ENCODE measurements around the gene ASB1. TPM values are rescaled to one million over a fixed set of nuclear protein-coding genes. Genes with fewer than 3 reads are reported as not detected.

ASB1 gene
- total RNA-seq, 1 experiment from 2014 or later = 28.9 TPM

- no peaks in the 10 kb centered on the region for H3K9me2 ChIP-seq (replicated peaks; ENCODE audit: low read length)
- DNase-seq (no peak), ATAC-seq (no peak)
- CTCF ChIA-PET = no interaction called here
- H3K36me3 ChIP-seq (ENCODE audit: low read depth, low read length) = no peaks in the 10 kb centered on the region
- intact Hi-C loops (cut with micrococcal nuclease) = no loop called here
- H4K20me1 ChIP-seq (ENCODE audit: low read length) = no peaks in the 10 kb centered on the region
- H3K9ac ChIP-seq (ENCODE audit: low read length) = no peak overlapping the region
- H3F3A ChIP-seq (ENCODE audit: low read length, unreplicated experiment) = no peaks in the 10 kb centered on the region
- H3K4me1 ChIP-seq (ENCODE audit: insufficient read depth, low read length) = no peaks in the 10 kb centered on the region
- BruUV-seq (replicated peaks) = no TSS peak
- no peak overlapping the region for H3K4me2 ChIP-seq (ENCODE audit: low read length)
- H3K9me3 ChIP-seq (ENCODE audit: low read length) = no peaks in the 10 kb centered on the region
- H3K27me3 ChIP-seq (ENCODE audit: low read length) = no peaks in the 10 kb centered on the region
- TF ChIP-seq CTCF (conservative IDR thresholded peaks at IDR 0.05; ENCODE audit: low read depth, low read length) (no peak), EZH2 (IDR thresholded peaks at IDR 0.05; ENCODE audit: low read length, unreplicated experiment) (no peak), EZH2phosphoT487 (IDR thresholded peaks at IDR 0.05; ENCODE audit: borderline replicate concordance, low read length) (no peak)
- no peak overlapping the region for H3K27ac ChIP-seq (ENCODE audit: low read length)
- H3K79me2 ChIP-seq (ENCODE audit: low read length) = no peaks in the 10 kb centered on the region
- H2AFZ ChIP-seq (ENCODE audit: low read length) = no peak overlapping the region
- POLR2A ChIA-PET (ENCODE audit: unreplicated experiment) = no interaction called here
- no peak overlapping the region for H3K4me3 ChIP-seq (ENCODE audit: low read length)
These were observed 20.3 kb upstream of the ASB1 start for GRCh38 chr2:238406221-238406997.

GRCh38 chr2:238406998-238407285, 19.8 kb upstream of the ASB1 start:
- Histone ChIP-seq H3K9me3 (ENCODE audit: low read length) (no peaks in the 10 kb centered on the region), H3K4me1 (ENCODE audit: insufficient read depth, low read length) (no peaks in the 10 kb centered on the region), H3K27me3 (ENCODE audit: low read length) (no peaks in the 10 kb centered on the region), H3K4me2 (ENCODE audit: low read length) (no peak overlapping the region), H3K9me2 (replicated peaks; ENCODE audit: low read length) (no peaks in the 10 kb centered on the region), H3K79me2 (ENCODE audit: low read length) (no peaks in the 10 kb centered on the region), H4K20me1 (ENCODE audit: low read length) (no peaks in the 10 kb centered on the region), H3K4me3 (ENCODE audit: low read length) (no peak overlapping the region), H3F3A (ENCODE audit: low read length, unreplicated experiment) (no peaks in the 10 kb centered on the region), H3K36me3 (ENCODE audit: low read depth, low read length) (no peaks in the 10 kb centered on the region), H2AFZ (ENCODE audit: low read length) (no peak overlapping the region), H3K9ac (ENCODE audit: low read length) (no peak overlapping the region), H3K27ac (ENCODE audit: low read length) (no peak overlapping the region)
- ATAC-seq (no peak), DNase-seq (no peak)
- no TSS peak for BruUV-seq (replicated peaks)
- intact Hi-C loops (cut with micrococcal nuclease) = no loop called here
- CTCF ChIA-PET = no interaction called here
- no peak for TF ChIP-seq EZH2 (IDR thresholded peaks at IDR 0.05; ENCODE audit: low read length, unreplicated experiment)
- TF ChIP-seq CTCF (conservative IDR thresholded peaks at IDR 0.05; ENCODE audit: low read depth, low read length) = no peak
- TF ChIP-seq EZH2phosphoT487 (IDR thresholded peaks at IDR 0.05; ENCODE audit: borderline replicate concordance, low read length) = no peak
- POLR2A ChIA-PET (ENCODE audit: unreplicated experiment) = no interaction called here

- no peak overlapping the region for H3K4me2 ChIP-seq (ENCODE audit: low read length)
- intact Hi-C loops (cut with micrococcal nuclease) = no loop called here
- no peaks in the 10 kb centered on the region for H3K9me3 ChIP-seq (ENCODE audit: low read length)
- DNase-seq (no peak), ATAC-seq (no peak)
- H3F3A ChIP-seq (ENCODE audit: low read length, unreplicated experiment) = no peaks in the 10 kb centered on the region
- H3K9me2 ChIP-seq (replicated peaks; ENCODE audit: low read length) = no peaks in the 10 kb centered on the region
- H3K27ac ChIP-seq (ENCODE audit: low read length) = no peak overlapping the region
- POLR2A ChIA-PET (ENCODE audit: unreplicated experiment) = no interaction called here
- no peak overlapping the region for H3K4me3 ChIP-seq (ENCODE audit: low read length)
- no peak overlapping the region for H2AFZ ChIP-seq (ENCODE audit: low read length)
- no peaks in the 10 kb centered on the region for H3K36me3 ChIP-seq (ENCODE audit: low read depth, low read length)
- BruUV-seq (replicated peaks) = no TSS peak
- TF ChIP-seq EZH2 (IDR thresholded peaks at IDR 0.05; ENCODE audit: low read length, unreplicated experiment) (no peak), CTCF (conservative IDR thresholded peaks at IDR 0.05; ENCODE audit: low read depth, low read length) (no peak), EZH2phosphoT487 (IDR thresholded peaks at IDR 0.05; ENCODE audit: borderline replicate concordance, low read length) (no peak)
- no peaks in the 10 kb centered on the region for H3K4me1 ChIP-seq (ENCODE audit: insufficient read depth, low read length)
- H4K20me1 ChIP-seq (ENCODE audit: low read length) = no peaks in the 10 kb centered on the region
- H3K27me3 ChIP-seq (ENCODE audit: low read length) = no peaks in the 10 kb centered on the region
- H3K79me2 ChIP-seq (ENCODE audit: low read length) = no peaks in the 10 kb centered on the region
- CTCF ChIA-PET = no interaction called here
- H3K9ac ChIP-seq (ENCODE audit: low read length) = no peak overlapping the region
These were observed 19.2 kb upstream of the ASB1 start for GRCh38 chr2:238407566-238407965.
